ENCODE results near the gene ISM1.
A peak's percentile ranks its signal among the peaks of the same experiment; 100 is the strongest.

The ISM1 gene

DNA sequence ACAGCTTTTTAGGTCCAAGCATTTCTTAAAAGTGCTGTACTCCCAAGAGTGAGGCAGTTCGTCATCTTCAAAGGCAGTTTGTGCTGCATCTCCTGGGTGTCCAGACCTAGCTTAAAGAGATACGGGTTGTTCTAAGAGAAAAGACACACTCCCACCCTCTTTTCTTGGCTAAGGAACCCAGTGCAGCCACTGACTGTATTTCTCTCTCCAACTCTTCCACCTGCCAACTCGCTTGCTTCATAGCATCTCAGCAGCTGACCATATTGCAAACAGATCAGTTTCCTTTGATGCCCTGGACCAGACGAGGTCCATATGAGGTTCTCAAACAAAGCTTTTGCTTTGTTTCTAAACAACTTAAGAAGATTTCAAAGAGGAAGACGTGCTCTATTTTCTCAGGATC, 101.1 kb downstream of the ISM1 start:
- in situ Hi-C loops (cut with HindIII; ENCODE audit: low sequenced_read_pairs) = no loop called here
- no peak for DNase-seq (ENCODE audit: low read depth)
- TF ChIP-seq CTCF (IDR thresholded peaks at IDR 0.05; ENCODE audit: low read depth, low read length, missing control alignments) = no peak
- H3K4me3 ChIP-seq (ENCODE audit: low read depth, low read length) = no peak overlapping the region

GRCh38 chr20:13322621-13323020, 101.5 kb downstream of the ISM1 start:
- H3K4me3 ChIP-seq (ENCODE audit: low read depth, low read length) = no peak overlapping the region
- TF ChIP-seq CTCF (IDR thresholded peaks at IDR 0.05; ENCODE audit: low read depth, low read length, missing control alignments) = no peak
- DNase-seq (ENCODE audit: low read depth) = no peak
- in situ Hi-C loops (cut with HindIII; ENCODE audit: low sequenced_read_pairs) = no loop called here

DNA sequence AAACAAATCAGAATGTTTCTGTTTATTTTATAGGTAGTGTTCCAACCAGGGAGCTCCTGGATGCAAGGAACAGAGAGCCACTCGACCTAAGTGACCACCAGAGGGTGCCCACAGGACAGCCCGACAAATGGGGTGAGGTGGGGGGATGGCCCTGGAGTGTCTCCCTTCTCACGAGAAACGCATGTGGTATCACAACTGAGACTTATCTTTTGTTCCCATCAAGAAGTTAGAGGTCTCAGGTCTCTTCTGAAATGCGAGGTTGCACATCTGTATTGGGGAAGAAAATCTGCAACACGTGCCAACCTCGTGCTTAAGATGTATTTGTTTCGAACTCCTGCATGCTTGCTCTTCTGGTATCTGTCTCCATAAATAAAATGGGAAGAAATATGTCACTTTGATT, 104.0 kb downstream of the ISM1 start:
- TF ChIP-seq CTCF (IDR thresholded peaks at IDR 0.05; ENCODE audit: low read depth, low read length, missing control alignments) = peak; percentile 58
- no peak for DNase-seq (ENCODE audit: low read depth)
- no peak overlapping the region for H3K4me3 ChIP-seq (ENCODE audit: low read depth, low read length)
- in situ Hi-C loops (cut with HindIII; ENCODE audit: low sequenced_read_pairs) = no loop called here

DNA sequence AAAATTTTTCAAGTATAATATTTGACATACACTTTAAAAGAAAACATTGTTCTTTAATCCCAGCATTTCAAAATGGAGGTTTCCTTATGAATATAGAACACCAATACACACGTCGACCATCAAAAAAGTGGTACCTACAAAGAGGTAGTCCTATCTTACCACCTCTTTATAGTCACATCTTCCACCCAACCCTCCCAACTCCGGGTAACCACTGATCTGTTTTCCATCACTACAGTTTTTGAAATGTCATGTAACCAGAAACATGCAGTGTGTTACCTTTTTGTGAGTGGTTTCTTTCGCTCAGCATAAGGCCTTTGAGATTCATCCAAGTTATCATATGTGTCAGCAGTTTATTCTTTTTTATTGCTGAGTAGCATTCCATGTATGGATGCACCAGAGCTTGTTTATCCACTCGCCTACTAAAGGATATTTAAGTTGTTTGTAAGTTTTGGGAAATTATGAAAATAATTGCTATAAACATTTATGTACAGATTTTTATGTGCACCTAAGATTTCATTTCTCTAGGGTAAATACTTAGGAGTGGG, 104.8 kb downstream of the ISM1 start:
- in situ Hi-C loops (cut with HindIII; ENCODE audit: low sequenced_read_pairs) = no loop called here
- no peak overlapping the region for H3K4me3 ChIP-seq (ENCODE audit: low read depth, low read length)
- no peak for TF ChIP-seq CTCF (IDR thresholded peaks at IDR 0.05; ENCODE audit: low read depth, low read length, missing control alignments)
- DNase-seq (ENCODE audit: low read depth) = no peak

GRCh38 chr20:13331536-13331935, 110.5 kb downstream of the ISM1 start:
- DNase-seq (ENCODE audit: low read depth) = no peak
- in situ Hi-C loops (cut with HindIII; ENCODE audit: low sequenced_read_pairs) = no loop called here
- TF ChIP-seq CTCF (IDR thresholded peaks at IDR 0.05; ENCODE audit: low read depth, low read length, missing control alignments) = no peak
- no peak overlapping the region for H3K4me3 ChIP-seq (ENCODE audit: low read depth, low read length)

- in situ Hi-C loops (cut with HindIII; ENCODE audit: low sequenced_read_pairs) = no loop called here
- no peak for TF ChIP-seq CTCF (IDR thresholded peaks at IDR 0.05; ENCODE audit: low read depth, low read length, missing control alignments)
- DNase-seq (ENCODE audit: low read depth) = no peak
- H3K4me3 ChIP-seq (ENCODE audit: low read depth, low read length) = no peak overlapping the region
These were observed 112.0 kb downstream of the ISM1 start for GRCh38 chr20:13333036-13333435.

DNA sequence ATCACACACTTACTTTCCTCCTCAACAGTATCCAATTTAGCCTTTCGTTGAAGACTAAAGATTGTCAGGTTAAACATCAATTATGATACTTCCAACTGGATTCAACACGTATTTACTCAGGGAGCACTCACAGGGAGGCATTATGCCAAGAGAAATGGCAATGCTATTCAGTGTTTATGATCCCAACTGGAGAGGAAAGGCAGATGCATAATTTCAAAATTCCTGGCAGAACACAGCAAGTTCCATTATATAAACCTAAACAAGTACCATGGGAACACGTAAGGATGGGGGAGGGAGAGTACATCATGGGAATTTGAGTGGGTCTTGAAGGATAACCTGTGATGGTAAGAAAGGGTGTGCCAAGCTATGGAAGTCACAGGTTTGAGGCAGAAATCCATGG, 112.7 kb downstream of the ISM1 start:
- in situ Hi-C loops (cut with HindIII; ENCODE audit: low sequenced_read_pairs) = no loop called here
- no peak for DNase-seq (ENCODE audit: low read depth)

More for the DNA sequence above, 112.7 kb downstream of the ISM1 start:
- no peak overlapping the region for H3K4me3 ChIP-seq (ENCODE audit: low read depth, low read length)
- TF ChIP-seq CTCF (IDR thresholded peaks at IDR 0.05; ENCODE audit: low read depth, low read length, missing control alignments) = no peak
